Left ventricle myocardium inferior (tissue), 1 donor: ENCODE results near the gene AMD1. TPM values are rescaled to one million over a fixed set of nuclear protein-coding genes. Genes with fewer than 3 reads are reported as not detected.
A peak's percentile ranks its signal among the peaks of the same experiment; 100 is the strongest.

ENCODE experiments used
- DNase-seq: peaks from one replicate; pipeline ENCODE4 v3.0.0-alpha.2; 2020
- H3K27ac ChIP-seq: fragments of 200-600 bp; replicated peaks from 2 replicates; pipeline ENCODE4 v1.8.0; 2021
- H3K27me3 ChIP-seq: fragments of 200-600 bp; 2 replicates; pipeline ENCODE4 v1.8.0; 2021; ENCODE audit warnings: low read depth
- H3K36me3 ChIP-seq: fragments of 200-600 bp; 2 replicates; pipeline ENCODE4 v1.8.0; 2021
- H3K4me1 ChIP-seq: fragments of 200-600 bp; 2 replicates; pipeline ENCODE4 v1.8.0; 2021
- H3K4me3 ChIP-seq: fragments of 200-600 bp; 2 replicates; pipeline ENCODE4 v1.8.0; 2021; ENCODE audit warnings: mild to moderate bottlenecking, moderate library complexity
- H3K9me3 ChIP-seq: fragments of 200-600 bp; replicated peaks from 2 replicates; pipeline ENCODE4 v1.8.0; 2021
- CTCF ChIP-seq: fragments of 200-600 bp; IDR thresholded peaks from 2 replicates; pipeline ENCODE4 v1.8.0; 2021; ENCODE audit warnings: antibody characterized with exemption, mild to moderate bottlenecking, borderline replicate concordance
- intact Hi-C: fragments of 100-400 bp; cut with micrococcal nuclease; formaldehyde crosslinking; loops from one replicate; pipeline ENCODE4 v1.11.0; 2022
- total RNA-seq: library from RNA; stranded (reverse); fragmentation: NEBNext Ultra II Directional; extraction: Animal tissue kit (Norgen Biotek cat#: 25700); gene quantifications from one replicate; pipeline ENCODE4 v1.2.1, GENCODE V29; 2021
- donor health status: DM: no; HTN: yes; CAD: no; lungs with severe emphysema.

Gene AMD1
- total RNA-seq, 1 donor from 2014 or later: 72.8 TPM

GRCh38 chr6:110874880-110875547 is 429 bp downstream of the AMD1 start:
- H3K4me3 ChIP-seq: peak overlapping the region; percentile 93
- H3K4me1 ChIP-seq: peaks cover 62% of the 10 kb centered on the region
- intact Hi-C loops: loop anchor here (10.0 kb wide), 1 partner anchor 60 kb away; the partner anchor contains the start of gene CDK19
- H3K9me3 ChIP-seq: no peaks in the 10 kb centered on the region
- no peak for TF ChIP-seq CTCF
- DNase-seq: peak; percentile 37
- no peaks in the 10 kb centered on the region for H3K36me3 ChIP-seq
- peak overlapping the region; percentile 95 for H3K27ac ChIP-seq
- H3K27me3 ChIP-seq: no peaks in the 10 kb centered on the region

GRCh38 chr6:110875548-110876169 is 1.1 kb downstream of the AMD1 start:
- no peaks in the 10 kb centered on the region for H3K36me3 ChIP-seq
- peak; percentile 48 for DNase-seq
- peaks cover 68% of the 10 kb centered on the region for H3K4me1 ChIP-seq
- intact Hi-C loops: loop anchor here (10.0 kb wide), 1 partner anchor 61 kb away; the partner anchor contains the start of gene CDK19
- peak overlapping the region; percentile 93 for H3K4me3 ChIP-seq
- no peak for TF ChIP-seq CTCF
- H3K27me3 ChIP-seq: no peaks in the 10 kb centered on the region
- peak overlapping the region; percentile 95 for H3K27ac ChIP-seq
- H3K9me3 ChIP-seq: no peaks in the 10 kb centered on the region

- H3K4me1 ChIP-seq: peaks cover 74% of the 10 kb centered on the region
- intact Hi-C loops: loop anchor here (10.0 kb wide), 1 partner anchor 61 kb away; the partner anchor contains the start of gene CDK19
- H3K27ac ChIP-seq: peak overlapping the region; percentile 95
- DNase-seq: peak; percentile 89
- H3K4me3 ChIP-seq: peak overlapping the region; percentile 93
- no peak for TF ChIP-seq CTCF
- H3K9me3 ChIP-seq: no peaks in the 10 kb centered on the region
- H3K36me3 ChIP-seq: no peaks in the 10 kb centered on the region
- H3K27me3 ChIP-seq: no peaks in the 10 kb centered on the region
Observed at GRCh38 chr6:110876170-110876773, 1.7 kb downstream of the AMD1 start.

GRCh38 chr6:110876806-110877564 is 2.4 kb downstream of the AMD1 start:
- H3K9me3 ChIP-seq: no peaks in the 10 kb centered on the region
- H3K36me3 ChIP-seq: no peaks in the 10 kb centered on the region
- H3K27me3 ChIP-seq: no peaks in the 10 kb centered on the region
- H3K4me3 ChIP-seq: peak overlapping the region; percentile 93
- DNase-seq: no peak
- intact Hi-C loops: loop anchor here (10.0 kb wide), 1 partner anchor 62 kb away; the partner anchor contains the start of gene CDK19
- H3K27ac ChIP-seq: peak overlapping the region; percentile 95
- TF ChIP-seq CTCF: no peak
- H3K4me1 ChIP-seq: peaks cover 81% of the 10 kb centered on the region

- Histone ChIP-seq H3K4me1 (peaks cover 87% of the 10 kb centered on the region), H3K4me3 (peak overlapping the region; percentile 93), H3K36me3 (no peaks in the 10 kb centered on the region), H3K9me3 (no peaks in the 10 kb centered on the region), H3K27me3 (no peaks in the 10 kb centered on the region), H3K27ac (peak overlapping the region; percentile 95)
- intact Hi-C loops: loop anchor here (10.0 kb wide), 1 partner anchor 63 kb away; the partner anchor contains the start of gene CDK19
- TF ChIP-seq CTCF: no peak
- no peak for DNase-seq
Observed at GRCh38 chr6:110877569-110877968, 3.0 kb downstream of the AMD1 start.
